Astrocyte of the hippocampus (primary cell): ENCODE data around the gene SCARF2.
A peak's percentile ranks its signal among the peaks of the same experiment; 100 is the strongest.
"Not testable (repeated sequence)": the region's sequence is repeated elsewhere in the genome, so short reads cannot be mapped to it uniquely, and the experiment has no call there.

ENCODE experiments used
- DNase-seq: peaks from one replicate; pipeline ENCODE4 v3.0.0; 2011; ENCODE audit warnings: low read depth, low spot score

The SCARF2 gene

DNA sequence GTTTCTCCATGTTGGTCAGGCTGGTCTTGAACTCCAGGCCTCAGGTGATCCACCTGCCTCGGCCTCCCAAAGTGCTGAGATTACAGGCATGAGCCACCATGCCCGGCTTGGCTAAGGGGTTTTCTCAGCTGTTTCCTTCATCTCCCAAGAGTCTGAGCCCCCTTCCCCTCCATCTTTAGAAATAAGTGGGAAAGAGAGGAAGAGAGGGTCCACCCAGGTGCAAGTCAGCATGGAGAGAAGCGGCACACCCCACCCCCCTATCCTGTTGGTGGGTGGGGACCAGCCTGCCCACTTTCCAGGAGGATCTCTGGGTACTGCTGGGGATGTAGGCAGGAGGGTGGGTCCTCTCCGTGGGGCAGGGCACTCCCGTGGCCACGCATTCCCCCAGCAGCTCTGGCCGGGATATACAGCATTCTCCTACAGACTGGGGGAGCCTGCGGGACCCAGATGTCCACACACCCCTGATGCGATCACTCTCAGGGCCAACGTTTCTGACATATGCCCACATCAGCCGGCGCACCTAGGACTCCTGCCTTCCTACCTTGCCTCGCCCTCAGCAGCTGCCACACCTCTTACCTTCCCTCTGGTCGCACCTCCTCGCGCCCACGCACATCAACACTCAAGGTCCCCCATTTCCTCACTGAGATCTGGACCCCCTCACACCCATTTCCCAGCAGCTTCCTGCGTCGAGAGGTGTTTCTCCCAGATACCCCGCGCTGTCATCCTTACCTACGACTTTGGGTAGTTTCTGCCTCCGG lies 8.9 kb downstream of the SCARF2 start:
- DNase-seq: no peak

DNA sequence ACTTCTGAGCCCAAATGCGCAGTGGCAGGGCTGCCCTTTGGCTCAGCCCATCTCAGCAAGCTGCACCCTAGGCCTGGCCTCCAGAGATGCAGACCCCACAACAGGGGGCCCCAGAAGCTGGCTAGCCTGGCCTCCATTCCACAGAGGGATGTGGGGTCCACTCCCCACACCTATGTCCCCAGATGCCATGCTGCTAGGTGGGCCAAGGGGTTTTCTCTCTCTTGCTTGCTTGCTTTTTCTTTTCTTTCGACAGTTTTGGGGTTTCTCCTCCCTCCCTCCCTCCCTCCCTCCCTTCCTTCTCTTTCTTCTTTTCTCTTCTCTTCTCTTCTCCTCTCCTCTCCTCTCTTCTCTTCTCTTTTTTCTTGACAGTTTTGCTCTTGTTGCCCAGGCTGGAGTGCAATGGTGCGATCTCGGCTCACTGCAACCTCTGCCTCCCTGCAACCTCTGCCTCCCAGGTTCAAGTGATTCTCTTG lies 9.6 kb downstream of the SCARF2 start:
- DNase-seq: no peak

- DNase-seq: no peak
Observed at GRCh38 chr22:20427104-20427944, 10.3 kb downstream of the SCARF2 start.

DNA sequence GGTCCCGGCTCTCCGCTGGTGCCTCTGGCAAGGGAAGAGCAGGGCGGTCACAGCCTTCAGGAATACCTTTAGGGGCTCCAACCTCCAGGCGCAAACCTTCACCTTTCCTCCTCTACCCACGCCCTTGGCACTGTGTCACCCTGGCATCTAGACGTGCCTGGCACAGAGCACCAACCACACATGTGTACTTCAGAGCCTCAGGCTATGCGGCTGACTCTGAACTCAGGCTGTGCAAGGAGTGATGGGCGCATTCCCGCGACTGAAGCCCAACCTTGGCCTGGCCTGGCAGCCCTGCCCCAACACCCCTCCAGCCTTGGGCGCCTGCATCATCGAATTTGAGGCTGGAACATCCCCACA lies 11.4 kb downstream of the SCARF2 start:
- DNase-seq: no peak

DNA sequence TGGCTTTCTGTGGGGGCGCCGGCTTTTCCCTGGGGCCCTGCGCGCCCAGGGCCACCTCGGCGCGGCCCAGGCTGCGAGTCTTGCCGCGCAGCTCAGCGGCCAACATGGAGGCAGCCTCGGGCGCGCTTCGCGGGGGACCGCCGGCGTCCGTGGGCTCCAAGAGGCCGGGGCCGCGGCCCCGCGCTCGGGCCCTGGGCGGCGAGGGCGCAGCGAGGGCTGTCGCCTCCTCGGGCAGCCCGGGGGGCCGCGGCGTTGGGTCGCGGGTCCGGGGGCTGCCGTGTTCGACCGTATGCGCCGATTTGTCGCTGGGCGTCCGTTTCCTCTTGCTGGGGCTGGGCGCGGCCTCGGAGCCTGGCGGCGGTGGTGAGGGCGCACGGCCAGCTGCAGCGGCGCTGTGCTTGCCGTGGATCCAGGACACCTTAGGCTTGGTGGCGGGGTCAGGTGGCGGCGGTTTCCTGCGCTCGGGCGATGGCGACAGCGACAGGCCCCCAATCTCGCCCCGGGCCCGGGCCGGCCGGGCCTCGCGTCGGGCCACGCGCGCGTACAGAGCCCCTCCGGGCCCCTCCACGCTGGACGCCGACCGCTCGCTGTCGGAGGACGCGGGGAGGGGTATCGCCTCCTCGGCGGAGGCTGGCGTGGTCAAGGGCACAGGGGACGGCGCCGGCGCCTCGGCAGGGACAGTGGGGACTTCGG lies 11.9 kb downstream of the SCARF2 start:
- DNase-seq: no peak

- peak; percentile 41 for DNase-seq
Observed at GRCh38 chr22:20424932-20425565, 12.6 kb downstream of the SCARF2 start.

- no peak for DNase-seq
Observed at GRCh38 chr22:20424568-20424931, 13.1 kb downstream of the SCARF2 start.

- no peak for DNase-seq
Observed at GRCh38 chr22:20423906-20424551, 13.6 kb downstream of the SCARF2 start.

GRCh38 chr22:20423008-20423905 lies 14.4 kb downstream of the SCARF2 start:
- peak; percentile 81 for DNase-seq

- peak; percentile 90 for DNase-seq
Observed at GRCh38 chr22:20422271-20423007, 15.2 kb downstream of the SCARF2 start.

DNA sequence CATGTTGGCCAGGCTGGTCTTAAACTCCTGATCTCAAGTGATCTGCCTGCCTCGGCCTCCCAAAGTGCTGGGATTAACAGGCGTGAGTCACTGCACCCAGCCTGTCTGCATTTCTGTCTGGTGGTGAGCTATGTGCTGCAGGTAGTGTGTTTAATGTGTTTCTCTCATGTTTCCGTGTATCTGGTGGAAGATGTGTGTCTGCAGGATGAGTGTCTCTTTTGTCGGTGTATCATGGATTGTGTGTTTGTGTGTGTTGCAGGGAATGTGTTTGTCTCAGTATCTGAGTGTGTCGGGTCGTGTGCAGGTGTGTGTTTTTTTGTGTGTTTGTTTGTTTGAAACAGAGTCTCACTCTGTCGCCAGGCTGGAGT lies 16.1 kb downstream of the SCARF2 start:
- DNase-seq: no peak

DNA sequence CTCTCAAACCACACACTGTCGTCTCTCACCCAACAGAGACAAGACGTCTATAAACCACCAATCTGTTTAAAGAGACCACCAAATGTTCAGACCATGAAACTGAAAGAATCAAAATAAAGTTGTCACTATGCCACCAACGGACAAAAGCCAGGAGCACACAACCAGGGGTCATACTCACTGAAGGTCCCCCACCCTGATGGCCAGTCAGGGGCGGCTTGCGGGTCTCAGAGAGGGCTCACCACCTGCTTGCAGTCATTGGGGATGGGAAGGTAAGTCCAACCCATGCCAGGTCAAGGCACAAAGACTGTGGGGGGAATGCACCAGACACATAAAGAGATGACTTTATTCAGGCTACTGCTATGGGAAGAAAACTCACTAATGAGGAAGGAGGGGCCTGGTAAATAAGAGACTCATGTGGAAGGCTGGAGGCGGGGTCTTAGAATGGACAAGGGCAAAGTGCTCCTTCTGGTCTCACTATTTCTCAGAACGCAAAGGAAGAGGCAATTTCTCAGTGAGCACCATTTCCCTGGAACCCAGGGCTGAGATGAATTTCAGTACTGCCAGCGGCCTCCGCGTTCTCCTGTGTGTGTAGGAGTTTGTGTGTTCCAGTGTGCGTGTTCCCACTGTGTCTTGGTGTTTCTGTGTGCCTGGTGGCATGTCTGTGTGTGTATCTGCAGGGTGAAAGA lies 17.3 kb downstream of the SCARF2 start:
- no peak for DNase-seq

DNA sequence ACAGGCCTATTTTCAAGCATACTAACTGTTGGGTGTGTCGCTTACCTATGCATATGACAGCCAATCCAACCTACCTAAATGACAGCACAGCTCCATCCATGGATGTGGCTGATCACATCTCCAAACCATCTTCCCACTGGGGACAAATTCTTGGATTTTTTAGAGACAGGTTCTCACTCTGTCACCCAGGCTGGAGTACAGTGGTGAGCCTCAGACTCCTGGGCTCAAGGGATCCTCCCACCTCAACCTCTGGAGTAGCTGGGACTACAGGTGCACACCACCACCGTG lies 18.0 kb downstream of the SCARF2 start:
- DNase-seq: no peak

DNA sequence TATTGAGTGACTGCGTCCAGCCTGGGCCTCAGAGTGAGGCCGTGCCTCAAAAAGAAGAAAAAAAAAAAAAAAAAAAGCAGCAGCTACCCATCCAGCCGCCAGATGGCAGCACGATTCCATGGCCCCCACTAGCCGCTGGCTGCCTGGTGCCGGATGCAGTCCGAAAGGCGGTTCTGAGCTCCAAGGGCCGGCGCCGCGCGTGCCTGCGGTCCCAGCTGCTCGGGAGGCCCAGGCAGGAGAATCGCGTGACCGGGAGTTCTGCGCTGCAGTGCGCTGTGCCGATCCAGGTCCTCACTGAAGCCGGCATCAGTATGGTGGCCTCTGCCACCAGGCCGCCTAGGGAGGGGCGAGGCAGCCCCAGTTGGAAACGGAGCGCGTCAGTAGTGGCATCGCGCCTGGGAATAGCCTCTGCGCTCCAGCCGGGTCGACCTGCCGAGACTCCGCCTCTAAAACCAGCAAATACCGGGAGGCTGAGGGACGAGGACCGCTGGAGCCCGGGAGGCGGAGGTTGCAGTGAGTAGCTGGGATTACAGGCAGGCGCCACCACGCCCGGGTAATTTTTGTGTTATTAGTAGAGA lies 19.3 kb downstream of the SCARF2 start:
- peak; percentile 88 for DNase-seq

DNA sequence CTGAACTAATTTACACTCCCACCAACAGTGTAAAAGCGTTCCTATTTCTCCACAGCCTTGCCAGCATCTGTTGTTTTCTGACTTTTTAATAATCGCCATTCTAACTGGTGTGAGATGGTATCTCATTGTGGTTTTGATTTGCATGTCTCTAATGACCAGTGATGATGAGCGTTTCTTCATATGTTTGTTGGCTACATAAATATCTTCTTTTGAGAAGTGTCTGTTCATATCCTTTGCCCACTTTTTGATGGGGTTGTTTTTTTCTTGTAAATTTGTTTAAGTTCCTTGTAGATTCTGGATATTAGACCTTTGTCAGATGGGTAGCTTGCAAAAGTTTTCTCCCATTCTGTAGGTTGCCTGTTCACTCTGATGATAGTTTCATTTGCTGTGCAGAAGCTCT lies 21.9 kb downstream of the SCARF2 start:
- DNase-seq: not testable (repeated sequence)

- not testable (repeated sequence) for DNase-seq
Observed at GRCh38 chr22:20415241-20415640, 22.4 kb downstream of the SCARF2 start.

- no peak for DNase-seq
Observed at GRCh38 chr22:20414450-20414849, 23.2 kb downstream of the SCARF2 start.

- no peak for DNase-seq
Observed at GRCh38 chr22:20414059-20414440, 23.6 kb downstream of the SCARF2 start.
